ENCODE data around the gene CCDC85C.

CCDC85C gene

DNA sequence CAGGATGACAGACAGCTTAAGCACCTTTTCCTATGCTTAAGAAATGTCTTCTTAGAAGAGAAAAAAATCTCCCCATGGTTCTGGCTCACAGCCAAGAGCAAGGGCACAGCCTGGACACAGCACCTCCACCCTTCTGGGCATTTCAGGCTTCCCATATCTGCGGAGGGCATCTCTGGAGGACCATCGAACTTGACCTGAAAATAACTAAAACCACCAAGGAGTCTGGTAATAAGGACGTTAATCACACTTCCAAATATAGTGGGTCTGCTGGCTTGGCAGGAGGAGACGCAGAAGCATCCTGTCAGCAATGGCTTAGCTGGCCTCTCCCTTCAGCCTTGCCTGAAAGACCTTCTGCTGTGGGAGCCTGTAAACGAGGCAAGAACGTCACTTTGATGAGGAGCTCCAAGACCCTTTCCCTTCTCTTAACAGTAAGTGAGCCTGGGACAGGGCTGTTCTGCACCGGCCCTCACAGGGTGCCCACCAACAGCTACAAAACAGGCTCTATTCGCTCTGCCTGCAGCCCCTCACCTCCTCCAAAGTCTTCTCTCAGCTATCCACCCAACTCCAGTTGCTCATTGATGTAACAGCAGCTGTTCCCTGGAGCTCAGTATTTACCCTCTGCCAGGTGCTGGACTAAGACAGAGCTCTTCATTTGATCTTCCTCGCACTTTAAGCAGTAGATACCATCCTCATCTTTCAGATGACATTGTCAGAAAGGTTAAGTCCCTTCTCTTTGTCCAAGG lies 136.5 kb downstream of the CCDC85C start:
- no peak for DNase-seq

DNA sequence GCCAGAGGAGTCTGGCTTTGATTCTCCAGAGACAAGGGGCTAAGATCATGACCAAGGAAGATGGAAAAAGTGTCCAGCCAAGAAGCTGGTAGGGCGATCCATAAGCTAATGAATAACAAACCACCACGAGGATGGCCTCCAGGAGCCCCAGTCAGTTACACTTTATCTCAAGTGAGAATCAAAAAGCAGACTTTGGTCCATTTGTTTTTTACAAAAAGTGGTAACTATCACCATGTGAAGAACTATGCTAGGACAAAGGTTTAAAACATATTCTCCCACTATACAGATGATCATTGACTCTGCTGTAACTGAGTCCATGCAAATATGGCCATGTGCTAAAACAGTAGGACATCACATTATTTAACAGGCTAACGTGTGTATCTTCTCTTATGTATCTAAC lies 137.2 kb downstream of the CCDC85C start:
- DNase-seq: no peak

DNA sequence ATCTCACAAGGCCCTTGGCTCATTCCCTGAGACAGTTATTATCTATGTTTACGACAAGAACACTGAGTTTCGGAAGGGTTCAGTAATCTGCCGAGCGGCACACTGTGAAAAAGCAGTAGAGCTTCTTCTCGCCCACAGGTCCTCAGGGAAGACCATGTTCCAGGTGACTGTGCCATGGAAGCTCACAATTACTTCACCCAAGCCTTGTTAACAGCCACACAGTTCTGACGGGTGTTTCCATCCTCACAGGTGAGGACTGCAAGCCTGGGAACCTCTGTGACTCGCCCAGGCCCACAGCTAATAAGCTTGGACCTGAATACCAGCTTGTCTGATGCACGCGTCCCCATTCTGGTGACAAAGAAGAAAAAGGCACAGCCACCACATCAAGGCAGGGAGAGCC lies 138.7 kb downstream of the CCDC85C start:
- no peak for DNase-seq

DNA sequence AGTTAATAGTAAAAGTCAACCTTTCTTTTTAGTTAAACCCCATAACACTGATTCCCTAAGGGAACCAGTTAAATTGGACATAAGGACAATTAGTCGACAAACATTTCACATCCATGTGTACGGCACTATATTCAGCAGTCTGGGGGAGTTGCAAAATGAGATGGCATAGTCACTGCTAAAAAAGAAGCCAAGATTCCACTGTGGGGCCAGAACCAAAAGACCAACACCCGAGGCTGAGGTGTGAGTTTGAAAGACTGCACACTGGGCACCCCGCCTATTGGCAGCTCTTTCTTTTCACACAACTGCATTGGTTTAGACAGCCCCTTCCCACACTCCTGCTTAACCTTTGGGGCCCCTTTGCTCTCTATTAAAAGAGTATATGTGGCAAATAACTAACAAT lies 140.0 kb downstream of the CCDC85C start:
- DNase-seq: no peak

DNA sequence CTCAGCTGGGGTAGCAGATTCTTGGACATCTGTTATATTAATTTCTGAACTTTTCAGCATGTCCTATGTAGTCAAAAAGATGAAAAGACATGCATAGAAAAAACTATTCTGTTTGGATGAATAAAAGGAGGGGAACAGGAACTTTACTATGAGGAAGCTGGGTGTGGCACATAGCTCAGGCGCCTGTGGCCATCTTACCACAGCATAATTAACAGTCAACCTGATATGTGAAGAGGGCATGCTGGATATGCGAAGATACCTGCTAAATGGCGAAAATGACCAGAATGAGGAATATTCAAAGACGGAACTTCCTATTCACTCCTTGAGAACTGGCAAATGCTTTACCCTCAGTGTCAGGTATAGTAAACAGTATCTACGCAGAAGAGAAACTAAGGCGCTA lies 141.8 kb downstream of the CCDC85C start:
- no peak for DNase-seq

DNA sequence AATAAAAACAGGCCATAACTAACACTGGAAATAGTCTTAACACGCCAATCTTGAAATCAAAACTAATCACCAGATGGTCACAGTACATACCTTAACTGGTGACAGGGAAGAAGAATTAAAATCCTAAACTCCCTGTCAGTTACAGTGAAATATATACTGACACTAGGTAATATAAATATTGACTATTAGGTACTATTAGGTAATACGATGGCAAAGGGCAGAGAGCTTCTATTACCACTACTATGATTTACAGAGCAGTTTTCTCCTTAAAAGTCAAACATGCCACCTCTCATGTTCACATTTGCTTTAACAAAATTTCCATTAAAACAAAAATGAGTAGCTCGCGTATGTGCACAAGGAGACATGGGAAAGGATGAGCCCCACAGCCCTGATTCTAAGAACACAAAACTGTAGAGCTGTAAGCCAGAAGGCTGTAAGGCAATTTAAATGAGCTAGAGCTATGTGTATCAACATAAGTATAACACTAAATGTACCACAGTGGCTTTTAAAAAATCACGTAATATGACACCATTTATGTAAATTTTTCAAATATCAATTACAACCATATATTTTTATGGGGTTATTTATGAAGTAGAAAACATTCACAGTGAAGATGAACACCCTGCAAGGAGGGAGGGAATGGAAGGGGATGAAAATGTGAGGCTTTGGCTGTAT lies 142.5 kb downstream of the CCDC85C start:
- DNase-seq: no peak

DNA sequence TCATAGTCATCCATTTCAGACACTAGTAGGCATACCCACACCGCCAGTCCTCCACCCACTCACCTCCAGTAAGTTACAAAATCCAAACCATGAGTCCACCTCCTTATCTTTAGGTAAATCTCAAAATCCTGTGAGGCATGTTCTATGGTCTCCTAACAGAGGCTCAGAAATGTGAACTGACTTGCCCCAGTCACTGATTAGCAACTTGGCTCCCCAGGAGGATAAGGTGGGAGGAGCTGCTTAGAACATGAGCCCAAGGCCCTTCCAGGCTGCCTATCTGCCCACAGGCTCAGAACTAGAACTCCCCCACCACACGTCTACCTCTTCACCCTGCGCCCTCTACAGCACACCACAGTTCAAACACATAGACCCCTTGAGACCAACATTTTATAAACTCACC lies 143.2 kb downstream of the CCDC85C start:
- DNase-seq: no peak

DNA sequence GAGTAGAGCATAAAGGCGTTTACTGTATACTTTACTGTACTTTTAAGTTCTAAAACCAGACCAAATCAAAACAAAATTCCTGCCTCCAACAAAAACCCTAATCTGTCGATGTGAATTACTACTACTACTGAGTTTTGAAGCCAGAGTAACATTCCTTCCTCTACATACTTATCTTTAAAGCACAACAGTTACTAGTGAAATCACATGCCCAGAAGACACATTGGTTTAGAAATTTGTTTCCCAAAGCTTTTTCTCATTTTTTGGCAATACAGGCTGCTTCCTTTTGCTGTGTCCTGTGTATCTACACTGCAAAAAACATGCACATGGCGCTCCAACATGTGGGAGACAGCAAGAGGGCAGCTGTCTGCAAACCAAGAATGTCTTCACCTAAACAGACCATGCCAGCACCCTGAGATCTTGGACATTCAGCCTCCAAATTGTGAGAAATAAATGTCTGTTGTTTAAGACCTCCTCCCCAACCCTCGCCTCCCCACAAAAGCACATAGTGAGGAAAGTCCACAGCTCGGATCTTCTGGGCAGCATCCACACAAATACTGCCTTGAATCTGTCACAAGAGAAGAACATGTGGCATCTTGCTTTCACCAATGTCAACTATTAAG lies 144.4 kb downstream of the CCDC85C start:
- no peak for DNase-seq

DNA sequence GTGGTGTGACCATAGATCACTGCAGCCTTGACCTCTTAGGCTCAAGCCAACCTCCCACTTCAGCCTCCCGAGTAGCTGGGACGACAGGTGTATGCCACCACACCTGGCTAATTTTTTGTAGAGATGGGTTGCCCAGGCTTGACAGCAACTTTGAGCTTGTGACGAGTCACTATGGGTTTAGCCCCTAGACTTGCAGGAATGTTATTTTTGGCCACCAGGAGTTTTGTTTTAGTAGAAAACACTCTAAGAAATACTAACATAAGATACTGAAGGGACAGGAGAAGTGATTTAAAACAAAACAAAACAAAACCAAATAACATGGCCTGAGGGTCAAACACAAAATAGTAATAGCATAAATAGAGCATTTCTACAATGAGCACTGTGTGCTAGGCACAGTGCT lies 149.8 kb downstream of the CCDC85C start:
- no peak for DNase-seq

DNA sequence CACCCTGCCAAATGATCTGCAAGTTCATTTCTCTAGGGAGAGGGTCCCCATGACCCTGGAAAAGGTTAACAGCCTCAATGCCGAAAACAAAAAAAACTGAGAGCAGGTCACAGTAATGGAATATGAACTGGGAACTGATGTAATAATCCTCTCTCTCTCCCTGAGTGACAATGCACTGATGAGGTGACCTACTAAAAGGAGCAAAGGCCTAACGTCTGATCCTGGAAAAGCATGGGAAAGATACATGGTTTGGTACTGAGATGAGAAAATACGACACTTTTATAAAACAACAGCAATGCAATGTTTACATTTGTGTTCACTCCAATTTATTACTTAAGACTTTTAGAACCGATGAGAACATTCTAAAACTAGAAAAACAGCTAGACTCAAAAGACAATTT lies 151.0 kb downstream of the CCDC85C start:
- DNase-seq: no peak

DNA sequence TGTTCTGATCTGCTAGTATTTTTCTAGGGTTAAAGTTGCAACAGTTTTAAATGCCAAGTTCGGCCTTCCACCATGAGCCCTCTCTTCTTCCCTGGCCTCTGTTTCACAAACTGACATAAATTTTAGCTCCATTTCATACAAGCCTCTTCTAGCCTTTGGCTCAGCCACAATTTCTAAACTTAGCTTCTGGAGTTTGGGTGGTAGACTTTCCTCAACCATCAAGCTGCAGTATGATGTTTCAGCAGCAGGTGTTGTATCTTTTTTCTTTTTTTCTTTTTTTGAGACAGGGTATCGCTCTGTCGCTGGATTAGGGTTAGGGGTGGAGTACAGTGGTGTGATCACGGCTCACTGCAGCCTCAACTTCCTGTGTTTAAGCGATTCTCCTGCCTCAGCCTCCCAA lies 152.8 kb downstream of the CCDC85C start:
- DNase-seq: no peak

DNA sequence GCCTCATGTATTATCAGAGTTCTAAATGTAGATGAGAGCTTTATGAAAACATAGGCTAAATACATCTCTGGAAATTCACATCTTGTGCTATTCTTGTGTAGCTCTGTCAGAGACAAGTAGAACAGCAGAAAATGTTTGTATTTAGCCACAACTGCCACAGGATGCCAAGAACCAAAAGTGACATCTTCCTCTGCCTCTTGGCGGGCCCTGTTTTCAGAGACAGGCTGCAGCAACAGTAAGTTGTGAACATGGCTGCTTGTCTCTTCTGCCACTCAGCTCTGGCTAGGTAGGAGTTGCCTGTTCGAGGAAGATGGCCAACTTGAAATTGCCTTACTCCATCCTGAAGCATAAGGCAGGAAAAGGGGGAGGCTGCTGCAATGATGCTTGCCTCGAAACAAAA lies 153.7 kb downstream of the CCDC85C start:
- no peak for DNase-seq

All from hippocampal formation (tissue), 2 donors.